LNCAP (cell line): ENCODE data around the gene SPEF1.

Experiments
- CTCF ChIP-seq: fragments of 450-650 bp; IDR thresholded peaks from 2 replicates; pipeline ENCODE4 v1.5.1; 2017; ENCODE audit warnings: mild to moderate bottlenecking

The SPEF1 gene

GRCh38 chr20:3755269-3755668 is 26.0 kb downstream of the SPEF1 start:
- no peak for TF ChIP-seq CTCF

DNA sequence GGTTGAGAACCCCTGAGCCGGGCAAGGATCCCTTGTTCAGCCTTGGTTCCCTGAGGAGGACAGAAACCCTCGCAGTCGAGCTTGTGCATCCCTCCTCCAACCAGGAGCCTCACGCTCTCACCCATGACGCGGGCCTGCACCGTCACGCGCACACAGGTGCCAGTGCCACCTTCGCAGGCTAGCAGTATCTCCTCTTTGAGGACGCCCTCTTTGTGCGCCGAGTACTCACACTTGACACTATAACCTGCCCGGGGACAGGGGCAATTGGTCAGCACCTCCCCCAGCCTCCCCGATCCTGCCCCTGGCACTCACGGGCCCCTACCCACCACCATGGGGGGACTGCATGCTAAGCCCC is 27.0 kb downstream of the SPEF1 start:
- TF ChIP-seq CTCF, result no peak

- no peak for TF ChIP-seq CTCF
These were observed 27.6 kb downstream of the SPEF1 start for GRCh38 chr20:3753501-3754275.

- peak; percentile 81 for TF ChIP-seq CTCF
These were observed 28.1 kb downstream of the SPEF1 start for GRCh38 chr20:3753098-3753497.

- no peak for TF ChIP-seq CTCF
These were observed 28.9 kb downstream of the SPEF1 start for GRCh38 chr20:3752386-3752759.

DNA sequence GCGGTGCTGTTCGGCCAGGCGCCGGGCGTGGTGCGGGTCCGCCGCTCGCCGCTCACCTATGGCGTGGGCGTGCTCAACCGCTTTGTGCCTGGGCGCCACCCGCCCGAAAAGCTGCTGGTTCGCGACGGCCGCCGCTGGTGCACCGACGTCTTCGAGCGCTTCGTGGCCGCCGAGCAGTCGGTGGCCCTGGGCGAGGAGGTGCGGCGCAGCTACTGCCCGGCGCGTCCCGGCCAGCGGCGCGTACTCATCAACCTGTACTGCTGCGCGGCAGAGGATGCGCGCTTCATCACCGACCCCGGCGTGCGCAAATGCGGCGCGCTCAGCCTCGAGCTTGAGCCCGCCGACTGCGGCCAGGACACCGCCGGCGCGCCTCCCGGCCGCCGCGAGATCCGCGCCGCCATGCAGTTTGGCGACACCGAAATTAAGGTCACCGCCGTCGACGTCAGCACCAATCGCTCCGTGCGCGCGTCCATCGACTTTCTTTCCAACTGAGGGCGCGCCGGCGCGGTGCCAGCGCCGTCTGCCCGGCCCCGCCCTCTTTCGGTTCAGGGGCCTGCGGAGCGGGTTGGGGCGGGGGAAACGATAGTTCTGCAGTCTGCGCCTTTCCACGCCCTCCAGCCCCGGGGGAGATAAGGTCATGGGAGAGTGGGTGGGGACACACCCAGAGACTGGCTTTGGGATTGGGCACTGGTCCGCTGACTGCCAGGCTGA is 29.4 kb downstream of the SPEF1 start:
- TF ChIP-seq CTCF, result no peak

DNA sequence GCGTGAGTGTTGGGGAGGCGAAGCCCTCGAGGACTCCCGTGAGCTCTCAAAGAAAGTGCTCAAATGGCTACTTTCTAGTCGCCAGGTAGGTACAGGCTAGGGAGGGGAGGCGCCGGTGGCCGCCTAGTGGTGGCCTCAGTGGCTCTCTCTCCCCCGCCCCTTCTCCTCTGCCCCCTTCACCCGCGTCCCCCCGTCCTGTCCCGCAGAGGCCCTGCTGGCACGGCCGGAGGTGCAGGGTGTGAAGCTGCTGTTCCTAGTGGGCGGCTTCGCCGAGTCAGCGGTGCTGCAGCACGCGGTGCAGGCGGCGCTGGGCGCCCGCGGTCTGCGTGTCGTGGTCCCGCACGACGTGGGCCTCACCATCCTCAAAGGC is 30.0 kb downstream of the SPEF1 start:
- no peak for TF ChIP-seq CTCF
